ENCODE results near the gene ERP27.

ERP27 gene

GRCh38 chr12:14937014-14937413 lies 1.3 kb downstream of the ERP27 start:
- DNase-seq: no peak

- DNase-seq: no peak
Measured at GRCh38 chr12:14936224-14936861, 2.0 kb downstream of the ERP27 start.

- no peak for DNase-seq
Measured at GRCh38 chr12:14935031-14935430, 3.3 kb downstream of the ERP27 start.

- DNase-seq: no peak
Measured at GRCh38 chr12:14934511-14934910, 3.8 kb downstream of the ERP27 start.

- no peak for DNase-seq
Measured at GRCh38 chr12:14931791-14932560, 6.4 kb downstream of the ERP27 start.

GRCh38 chr12:14931359-14931758 lies 7.0 kb downstream of the ERP27 start:
- no peak for DNase-seq

- no peak for DNase-seq
Measured at GRCh38 chr12:14930299-14930698, 8.0 kb downstream of the ERP27 start.

- DNase-seq: no peak
Measured at GRCh38 chr12:14928931-14929330, 9.4 kb downstream of the ERP27 start.

GRCh38 chr12:14927267-14927666 lies 11.1 kb downstream of the ERP27 start:
- no peak for DNase-seq

- DNase-seq: no peak
Measured at GRCh38 chr12:14924541-14924940, 13.8 kb downstream of the ERP27 start.

- DNase-seq: no peak
Measured at GRCh38 chr12:14923944-14924343, 14.4 kb downstream of the ERP27 start.

- no peak for DNase-seq
Measured at GRCh38 chr12:14921218-14921617, 17.1 kb downstream of the ERP27 start.

GRCh38 chr12:14920475-14921126 lies 17.7 kb downstream of the ERP27 start:
- no peak for DNase-seq

- DNase-seq: no peak
Measured at GRCh38 chr12:14919455-14919854, 18.9 kb downstream of the ERP27 start.

GRCh38 chr12:14915736-14916135 lies 22.6 kb downstream of the ERP27 start:
- no peak for DNase-seq

GRCh38 chr12:14913381-14913781 lies 25.0 kb downstream of the ERP27 start:
- no peak for DNase-seq

- no peak for DNase-seq
Measured at GRCh38 chr12:14911131-14911530, 27.2 kb downstream of the ERP27 start.

- no peak for DNase-seq
Measured at GRCh38 chr12:14910090-14910915, 28.0 kb downstream of the ERP27 start.

GRCh38 chr12:14907953-14908352 lies 30.4 kb downstream of the ERP27 start:
- no peak for DNase-seq

GRCh38 chr12:14906114-14906513 lies 32.2 kb downstream of the ERP27 start:
- DNase-seq: no peak

- no peak for DNase-seq
Measured at GRCh38 chr12:14905269-14906004, 32.9 kb downstream of the ERP27 start.

Data from anterior cingulate cortex (tissue), 58 donors.